Measurements from ENCODE around the gene KEAP1.

Gene KEAP1

DNA sequence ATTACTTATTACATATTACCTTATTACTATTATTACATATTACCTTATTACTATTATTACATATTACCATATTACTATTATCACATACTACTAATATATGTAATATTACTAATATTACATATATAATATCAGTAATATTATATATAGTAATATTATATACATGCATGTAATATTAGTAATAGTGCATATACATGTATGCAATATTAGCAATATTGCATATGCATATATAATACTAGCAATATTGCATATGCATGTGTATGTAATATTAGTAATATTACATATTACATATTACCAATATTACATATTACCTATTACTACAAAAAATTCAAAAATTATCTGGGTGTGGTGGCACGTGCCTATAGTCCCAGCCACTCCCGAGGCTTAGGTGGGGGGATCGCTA lies 60.5 kb downstream of the KEAP1 start:
- no peak for DNase-seq

- no peak for DNase-seq
Measured at GRCh38 chr19:10439588-10439987, 63.6 kb downstream of the KEAP1 start.
